ENCODE results near the gene SLC12A9. TPM values are rescaled to one million over a fixed set of nuclear protein-coding genes. Genes with fewer than 3 reads are reported as not detected.
A peak's percentile ranks its signal among the peaks of the same experiment; 100 is the strongest.

Gene SLC12A9
- total RNA-seq, 1 donor: 27.2 TPM

GRCh38 chr7:100882201-100882600 lies 29.7 kb downstream of the SLC12A9 start:
- DNase-seq (ENCODE audit: low read depth in 2 of 3, low spot score in 2 of 3): no peak

GRCh38 chr7:100882785-100883526 lies 30.4 kb downstream of the SLC12A9 start:
- no peak for DNase-seq (ENCODE audit: low read depth in 2 of 3, low spot score in 2 of 3)

GRCh38 chr7:100884736-100885439 lies 32.4 kb downstream of the SLC12A9 start:
- DNase-seq (ENCODE audit: low read depth in 2 of 3, low spot score in 2 of 3): no peak

- no peak for DNase-seq (ENCODE audit: low read depth in 2 of 3, low spot score in 2 of 3)
Observed at GRCh38 chr7:100885440-100886141, 33.1 kb downstream of the SLC12A9 start.

- DNase-seq (ENCODE audit: low read depth in 2 of 3, low spot score in 2 of 3): no peak
Observed at GRCh38 chr7:100886142-100886935, 33.8 kb downstream of the SLC12A9 start.

- DNase-seq (ENCODE audit: low read depth in 2 of 3, low spot score in 2 of 3): no peak
Observed at GRCh38 chr7:100886936-100887515, 34.5 kb downstream of the SLC12A9 start.

- peak in 2 of 3 donors; percentile 80 to 89 for DNase-seq (ENCODE audit: low read depth in 2 of 3, low spot score in 2 of 3)
Observed at GRCh38 chr7:100887516-100888290, 35.2 kb downstream of the SLC12A9 start.

- no peak for DNase-seq (ENCODE audit: low read depth in 2 of 3, low spot score in 2 of 3)
Observed at GRCh38 chr7:100888291-100888987, 35.9 kb downstream of the SLC12A9 start.

GRCh38 chr7:100888988-100889750 lies 36.7 kb downstream of the SLC12A9 start, which contains the start of gene UFSP1:
UFSP1 (minus strand) TSS chr7:100889715; CDS start chr7:100889271, 444 bp downstream.
- no peak for DNase-seq (ENCODE audit: low read depth in 2 of 3, low spot score in 2 of 3)

- no peak for DNase-seq (ENCODE audit: low read depth in 2 of 3, low spot score in 2 of 3)
Observed at GRCh38 chr7:100890653-100891567, 38.4 kb downstream of the SLC12A9 start.

GRCh38 chr7:100891568-100892247 lies 39.2 kb downstream of the SLC12A9 start:
- no peak for DNase-seq (ENCODE audit: low read depth in 2 of 3, low spot score in 2 of 3)

- no peak for DNase-seq (ENCODE audit: low read depth in 2 of 3, low spot score in 2 of 3)
Observed at GRCh38 chr7:100892364-100893317, 40.1 kb downstream of the SLC12A9 start.

GRCh38 chr7:100893318-100893895 lies 40.9 kb downstream of the SLC12A9 start:
- DNase-seq (ENCODE audit: low read depth in 2 of 3, low spot score in 2 of 3): no peak

- no peak for DNase-seq (ENCODE audit: low read depth in 2 of 3, low spot score in 2 of 3)
Observed at GRCh38 chr7:100893910-100894721, 41.6 kb downstream of the SLC12A9 start.

Measured in hematopoietic multipotent progenitor cell (in vitro differentiated cells).